Activated CD8-positive, alpha-beta memory T cell treated with anti-CD3 and anti-CD28 coated beads, Interleukin-2, amount 10 ng/mL, durations not matched to agents 7 days and 5 days (primary cell): Measurements from ENCODE around the gene NUAK2. TPM values are rescaled to one million over a fixed set of nuclear protein-coding genes. Genes with fewer than 3 reads are reported as not detected.
A peak's percentile ranks its signal among the peaks of the same experiment; 100 is the strongest.

Source experiments
- ATAC-seq: fragments of 150-1000 bp; cut with Tn5 transposase; one replicate; pipeline ENCODE4 v1.10.0; 2021; ENCODE audit warnings: moderate library complexity
- CTCF ChIA-PET: fragments of 350-600 bp; sonication (Branson Sonifier 250); formaldehyde crosslinking; loops from one replicate; lab custom pipeline; 2021; ENCODE audit warnings: antibody characterized with exemption; lab: Charles Lee
- DNase-seq: peaks from one replicate; pipeline ENCODE4 v3.0.0-alpha.2; 2020
- H3K27ac Mint-ChIP-seq: one replicate; pipeline ENCODE4 v1.8.0; 2021; ENCODE audit warnings: mild to moderate bottlenecking, mixed read lengths
- H3K27me3 Mint-ChIP-seq: one replicate; pipeline ENCODE4 v1.8.0; 2021; ENCODE audit warnings: mixed read lengths
- H3K36me3 Mint-ChIP-seq: one replicate; pipeline ENCODE4 v1.8.0; 2021; ENCODE audit warnings: mild to moderate bottlenecking, mixed read lengths
- H3K4me1 Mint-ChIP-seq: one replicate; pipeline ENCODE4 v1.8.0; 2021; ENCODE audit warnings: mixed read lengths
- H3K4me3 Mint-ChIP-seq: one replicate; pipeline ENCODE4 v1.8.0; 2021; ENCODE audit warnings: mild to moderate bottlenecking, moderate library complexity, mixed read lengths
- H3K9me3 Mint-ChIP-seq: one replicate; pipeline ENCODE4 v1.8.0; 2022; ENCODE audit warnings: low read depth, mixed read lengths
- total RNA-seq, 2 experiments: library from RNA; stranded (reverse); gene quantifications; one replicate each; pipeline ENCODE4 v1.2.3, GENCODE V29; 2021

NUAK2 gene
- total RNA-seq, 2 experiments from 2014 or later = 1.9 to 6.0 TPM

- ATAC-seq = no peak
- H3K27me3 Mint-ChIP-seq = peaks cover 32% of the 10 kb centered on the region
- H3K27ac Mint-ChIP-seq = peak overlapping the region; percentile 62
- peaks cover 19% of the 10 kb centered on the region for H3K4me1 Mint-ChIP-seq
- H3K36me3 Mint-ChIP-seq = peaks cover 5% of the 10 kb centered on the region
- CTCF ChIA-PET = interaction anchor here (0.7 to 29.1 kb wide), 30 partner anchors 9 to 349 kb away, joined by 3 to 1096 read pairs (median 4); partner anchors contain the start of gene TMCC2
- H3K4me3 Mint-ChIP-seq = no peak overlapping the region
- no peaks in the 10 kb centered on the region for H3K9me3 Mint-ChIP-seq
- peak; percentile 66 for DNase-seq
Observed at GRCh38 chr1:205325334-205325884, 3.9 kb upstream of the NUAK2 start.

GRCh38 chr1:205324781-205325180 is 3.2 kb upstream of the NUAK2 start:
- Mint-ChIP-seq H3K27ac (no peak overlapping the region), H3K4me3 (no peak overlapping the region), H3K4me1 (peaks cover 24% of the 10 kb centered on the region), H3K36me3 (peaks cover 6% of the 10 kb centered on the region), H3K9me3 (no peaks in the 10 kb centered on the region), H3K27me3 (peaks cover 33% of the 10 kb centered on the region)
- CTCF ChIA-PET = interaction anchor here (0.8 to 29.1 kb wide), 25 partner anchors 10 to 348 kb away, joined by 3 to 1096 read pairs (median 5); partner anchors contain the start of gene TMCC2
- ATAC-seq (no peak), DNase-seq (no peak)

- Mint-ChIP-seq H3K4me3 (no peak overlapping the region), H3K4me1 (peaks cover 32% of the 10 kb centered on the region), H3K36me3 (peaks cover 9% of the 10 kb centered on the region), H3K27ac (no peak overlapping the region), H3K27me3 (peaks cover 26% of the 10 kb centered on the region), H3K9me3 (no peaks in the 10 kb centered on the region)
- CTCF ChIA-PET = interaction anchor here (1.2 to 29.1 kb wide), 9 partner anchors 10 to 268 kb away, joined by 4 to 1096 read pairs (median 14); no protein-coding TSS in a partner anchor
- DNase-seq (no peak), ATAC-seq (no peak)
Observed at GRCh38 chr1:205323794-205324193, 2.2 kb upstream of the NUAK2 start.

- CTCF ChIA-PET = interaction anchor here (1.0 to 29.1 kb wide), 7 partner anchors 8 to 164 kb away, joined by 3 to 1096 read pairs (median 6); partner anchors contain the start of gene TMCC2
- Mint-ChIP-seq H3K27me3 (peaks cover 21% of the 10 kb centered on the region), H3K36me3 (peaks cover 9% of the 10 kb centered on the region), H3K4me1 (peaks cover 43% of the 10 kb centered on the region), H3K9me3 (no peaks in the 10 kb centered on the region), H3K27ac (no peak overlapping the region), H3K4me3 (peak overlapping the region; percentile 88)
- DNase-seq (no peak), ATAC-seq (no peak)
Observed at GRCh38 chr1:205321959-205322283, 376 bp upstream of the NUAK2 start.

- peaks cover 9% of the 10 kb centered on the region for H3K36me3 Mint-ChIP-seq
- DNase-seq (peak; percentile 49), ATAC-seq (peak; percentile 25)
- H3K27ac Mint-ChIP-seq = peak overlapping the region; percentile 55
- peaks cover 8% of the 10 kb centered on the region for H3K27me3 Mint-ChIP-seq
- CTCF ChIA-PET = interaction anchor here (0.6 to 29.1 kb wide), 4 partner anchors 15 to 143 kb away, joined by 3 to 1096 read pairs (median 56); no protein-coding TSS in a partner anchor
- H3K9me3 Mint-ChIP-seq = no peaks in the 10 kb centered on the region
- H3K4me3 Mint-ChIP-seq = peak overlapping the region; percentile 88
- peaks cover 61% of the 10 kb centered on the region for H3K4me1 Mint-ChIP-seq
Observed at GRCh38 chr1:205319081-205320018, 2.2 kb downstream of the NUAK2 start.

GRCh38 chr1:205318231-205318991 is 3.1 kb downstream of the NUAK2 start:
- peaks cover 3% of the 10 kb centered on the region for H3K27me3 Mint-ChIP-seq
- H3K27ac Mint-ChIP-seq = no peak overlapping the region
- DNase-seq (no peak), ATAC-seq (no peak)
- no peaks in the 10 kb centered on the region for H3K9me3 Mint-ChIP-seq
- H3K4me1 Mint-ChIP-seq = peaks cover 66% of the 10 kb centered on the region
- no peak overlapping the region for H3K4me3 Mint-ChIP-seq
- CTCF ChIA-PET = interaction anchor here (0.7 to 29.1 kb wide), 5 partner anchors 8 to 38 kb away, joined by 3 to 1096 read pairs (median 3); no protein-coding TSS in a partner anchor
- peaks cover 9% of the 10 kb centered on the region for H3K36me3 Mint-ChIP-seq

- CTCF ChIA-PET = interaction anchor here (0.7 to 29.1 kb wide), 4 partner anchors 9 to 37 kb away, joined by 3 to 1096 read pairs (median 56); no protein-coding TSS in a partner anchor
- DNase-seq (no peak), ATAC-seq (no peak)
- no peak overlapping the region for H3K4me3 Mint-ChIP-seq
- peaks cover 2% of the 10 kb centered on the region for H3K27me3 Mint-ChIP-seq
- H3K36me3 Mint-ChIP-seq = peaks cover 9% of the 10 kb centered on the region
- no peak overlapping the region for H3K27ac Mint-ChIP-seq
- no peaks in the 10 kb centered on the region for H3K9me3 Mint-ChIP-seq
- peaks cover 74% of the 10 kb centered on the region for H3K4me1 Mint-ChIP-seq
Observed at GRCh38 chr1:205317311-205317917, 4.1 kb downstream of the NUAK2 start.

GRCh38 chr1:205316161-205316566 is 5.4 kb downstream of the NUAK2 start:
- Mint-ChIP-seq H3K9me3 (no peaks in the 10 kb centered on the region), H3K4me1 (peaks cover 68% of the 10 kb centered on the region), H3K4me3 (no peak overlapping the region), H3K36me3 (peaks cover 12% of the 10 kb centered on the region), H3K27me3 (peaks cover 2% of the 10 kb centered on the region), H3K27ac (no peak overlapping the region)
- DNase-seq = no peak
- CTCF ChIA-PET = interaction anchor here (29.1 kb wide), 1 partner anchor 36 kb away, joined by 1096 read pairs; no protein-coding TSS in a partner anchor
- no peak for ATAC-seq

- Mint-ChIP-seq H3K36me3 (peaks cover 9% of the 10 kb centered on the region), H3K27ac (peak overlapping the region; percentile 63), H3K4me3 (no peak overlapping the region), H3K4me1 (peaks cover 60% of the 10 kb centered on the region), H3K27me3 (no peaks in the 10 kb centered on the region), H3K9me3 (no peaks in the 10 kb centered on the region)
- DNase-seq = no peak
- no peak for ATAC-seq
- CTCF ChIA-PET = interaction anchor here (2.2 to 29.1 kb wide), 2 partner anchors 9 to 35 kb away, joined by 19 to 1096 read pairs; partner anchors contain the start of gene NUAK2
Observed at GRCh38 chr1:205315008-205315618, 6.4 kb downstream of the NUAK2 start.

- Mint-ChIP-seq H3K9me3 (no peaks in the 10 kb centered on the region), H3K27ac (peak overlapping the region; percentile 83), H3K36me3 (peaks cover 5% of the 10 kb centered on the region), H3K4me3 (peak overlapping the region; percentile 61), H3K27me3 (no peaks in the 10 kb centered on the region), H3K4me1 (peaks cover 48% of the 10 kb centered on the region)
- CTCF ChIA-PET = interaction anchor here (0.7 to 29.1 kb wide), 9 partner anchors 10 to 172 kb away, joined by 3 to 1096 read pairs (median 4); partner anchors contain the start of gene NUAK2
- peak; percentile 52 for DNase-seq
- ATAC-seq = peak; percentile 72
Observed at GRCh38 chr1:205313563-205314308, 7.8 kb downstream of the NUAK2 start.

- ATAC-seq (no peak), DNase-seq (no peak)
- Mint-ChIP-seq H3K27me3 (no peaks in the 10 kb centered on the region), H3K9me3 (no peaks in the 10 kb centered on the region), H3K27ac (peak overlapping the region; percentile 83), H3K4me3 (peak overlapping the region; percentile 61), H3K36me3 (peaks cover 8% of the 10 kb centered on the region), H3K4me1 (peaks cover 42% of the 10 kb centered on the region)
- CTCF ChIA-PET = interaction anchor here (0.7 to 29.1 kb wide), 8 partner anchors 11 to 172 kb away, joined by 3 to 1096 read pairs (median 5); partner anchors contain the start of gene NUAK2
Observed at GRCh38 chr1:205312866-205313562, 8.5 kb downstream of the NUAK2 start.
